Trophoblast cell (in vitro differentiated cells and primary cell): ENCODE measurements around the gene VAMP7.

Experiments used
- DNase-seq, 2 donors: peaks; one replicate each; pipeline ENCODE4 v3.0.0-alpha.2; 2016
- H2AFZ ChIP-seq: 2 replicates; pipeline ENCODE4 v1.6.1; 2013; ENCODE audit warnings: low read length, moderate library complexity, mild to moderate bottlenecking; ENCODE audit not compliant: insufficient read depth, poor library complexity
- H2AK5ac ChIP-seq: 2 replicates; pipeline ENCODE4 v1.6.1; 2013; ENCODE audit warnings: mild to moderate bottlenecking, low read length
- H2BK120ac ChIP-seq: 2 replicates; pipeline ENCODE4 v1.6.1; 2013; ENCODE audit warnings: low read length, mild to moderate bottlenecking, moderate library complexity; ENCODE audit not compliant: insufficient read depth, poor library complexity
- H2BK12ac ChIP-seq: 2 replicates; pipeline ENCODE4 v1.6.1; 2013; ENCODE audit warnings: mild to moderate bottlenecking, low read length, moderate library complexity
- H2BK5ac ChIP-seq: 2 replicates; pipeline ENCODE4 v1.6.1; 2013; ENCODE audit warnings: low read length, low read depth, moderate library complexity, mild to moderate bottlenecking; ENCODE audit not compliant: poor library complexity
- H3K14ac ChIP-seq: 2 replicates; pipeline ENCODE4 v1.6.1; 2013; ENCODE audit warnings: mild to moderate bottlenecking, low read length
- H3K18ac ChIP-seq: 2 replicates; pipeline ENCODE4 v1.6.1; 2013; ENCODE audit warnings: mild to moderate bottlenecking, low read length
- H3K23ac ChIP-seq: 2 replicates; pipeline ENCODE4 v1.6.1; 2013; ENCODE audit warnings: low read length
- H3K27ac ChIP-seq: 2 replicates; pipeline ENCODE4 v1.5.1; 2013; ENCODE audit warnings: low read depth, mild to moderate bottlenecking, inconsistent platforms, low read length, moderate library complexity
- H3K27me3 ChIP-seq: 2 replicates; pipeline ENCODE4 v1.6.1; 2013; ENCODE audit warnings: inconsistent platforms, mild to moderate bottlenecking, low read length, moderate library complexity; ENCODE audit not compliant: insufficient read depth
- H3K36me3 ChIP-seq, 2 experiments: 1 replicate in 1 of 2; 2 replicates in 1 of 2; pipeline ENCODE4 v1.6.1; 2013; ENCODE audit warnings: low read length in 2 of 2, mild to moderate bottlenecking in 2 of 2, moderate library complexity in 1 of 2; ENCODE audit not compliant: insufficient read depth in 2 of 2, control insufficient read depth in 1 of 2
- H3K4ac ChIP-seq: 2 replicates; pipeline ENCODE4 v1.6.1; 2013; ENCODE audit warnings: low read depth, mild to moderate bottlenecking, low read length, moderate library complexity
- H3K4me1 ChIP-seq, 2 experiments: 1 replicate in 1 of 2; 2 replicates in 1 of 2; pipeline ENCODE4 v1.6.1; 2013; ENCODE audit warnings: low read length in 2 of 2, mild to moderate bottlenecking in 2 of 2, moderate library complexity in 1 of 2; ENCODE audit not compliant: insufficient read depth in 2 of 2, control insufficient read depth in 1 of 2
- H3K4me2 ChIP-seq: 2 replicates; pipeline ENCODE4 v1.6.1; 2013; ENCODE audit warnings: inconsistent platforms, mild to moderate bottlenecking, low read length, moderate library complexity
- H3K4me3 ChIP-seq: 2 replicates; pipeline ENCODE4 v1.5.1; 2013; ENCODE audit warnings: mild to moderate bottlenecking, low read depth, low read length, inconsistent platforms
- H3K79me1 ChIP-seq: one replicate; pipeline ENCODE4 v1.6.1; 2013; ENCODE audit warnings: low read length
- H3K79me2 ChIP-seq: 2 replicates; pipeline ENCODE4 v1.6.1; 2013; ENCODE audit warnings: low read length, mild to moderate bottlenecking; ENCODE audit not compliant: control insufficient read depth, insufficient read depth, poor library complexity
- H3K9ac ChIP-seq: 2 replicates; pipeline ENCODE4 v1.6.1; 2013; ENCODE audit warnings: mild to moderate bottlenecking, low read length
- H3K9me3 ChIP-seq: 2 replicates; pipeline ENCODE4 v1.6.1; 2013; ENCODE audit warnings: low read depth, mild to moderate bottlenecking, control low read depth, inconsistent platforms, low read length; ENCODE audit not compliant: insufficient read depth
- H4K12ac ChIP-seq: 2 replicates; pipeline ENCODE4 v1.6.1; 2013; ENCODE audit warnings: low read depth, mild to moderate bottlenecking, low read length, moderate library complexity
- H4K8ac ChIP-seq: 2 replicates; pipeline ENCODE4 v1.6.1; 2013; ENCODE audit warnings: low read depth, mild to moderate bottlenecking, low read length, moderate library complexity
- H4K91ac ChIP-seq: one replicate; pipeline ENCODE4 v1.6.1; 2013; ENCODE audit warnings: low read depth, mild to moderate bottlenecking, low read length, moderate library complexity
- WGBS: extraction: QIAGEN DNeasy Blood & Tissue Kit; methylation state at CpG from one replicate; pipeline ENCODE4 v1.1.7; 2013; ENCODE audit warnings: missing lambda C conversion rate; ENCODE audit not compliant: insufficient read length, insufficient coverage; ENCODE audit errors: extremely low coverage; 5-methylcytosine and 5-hydroxymethylcytosine counted together

VAMP7 gene

GRCh38 chrX:155873188-155873587 is 8.0 kb upstream of the VAMP7 start:
- H3K79me2 ChIP-seq = no peaks in the 10 kb centered on the region
- H4K91ac ChIP-seq = no peak overlapping the region
- no peak overlapping the region for H2BK5ac ChIP-seq
- peaks cover 3% of the 10 kb centered on the region for H3K9me3 ChIP-seq
- no peaks in the 10 kb centered on the region for H3K79me1 ChIP-seq
- no peak overlapping the region for H2AK5ac ChIP-seq
- DNase-seq = no peak
- no peak overlapping the region for H4K12ac ChIP-seq
- no peak overlapping the region for H3K18ac ChIP-seq
- no peak overlapping the region for H3K23ac ChIP-seq
- H3K4me1 ChIP-seq = no peaks in the 10 kb centered on the region
- no peak overlapping the region for H4K8ac ChIP-seq
- no peak overlapping the region for H3K27ac ChIP-seq
- H3K4me2 ChIP-seq = no peak overlapping the region
- H3K4ac ChIP-seq = no peak overlapping the region
- no peaks in the 10 kb centered on the region for H3K27me3 ChIP-seq
- no peaks in the 10 kb centered on the region for H3K36me3 ChIP-seq
- no CpG with 5 or more reads among the region's 5 CpGs for WGBS
- H3K9ac ChIP-seq = no peak overlapping the region
- no peak overlapping the region for H3K14ac ChIP-seq
- no peak overlapping the region for H3K4me3 ChIP-seq
- H2BK12ac ChIP-seq = no peak overlapping the region
- no peak overlapping the region for H2AFZ ChIP-seq
- H2BK120ac ChIP-seq = no peak overlapping the region

GRCh38 chrX:155874571-155875244 is 6.4 kb upstream of the VAMP7 start:
- no peak overlapping the region for H3K4ac ChIP-seq
- no peak overlapping the region for H3K18ac ChIP-seq
- no peaks in the 10 kb centered on the region for H3K79me2 ChIP-seq
- H4K12ac ChIP-seq = no peak overlapping the region
- H2BK5ac ChIP-seq = no peak overlapping the region
- H3K36me3 ChIP-seq = no peaks in the 10 kb centered on the region
- H3K79me1 ChIP-seq = no peaks in the 10 kb centered on the region
- no peak overlapping the region for H2AFZ ChIP-seq
- no peak overlapping the region for H3K23ac ChIP-seq
- no peaks in the 10 kb centered on the region for H3K27me3 ChIP-seq
- no peak overlapping the region for H3K27ac ChIP-seq
- no peak overlapping the region for H3K14ac ChIP-seq
- no peak overlapping the region for H3K9ac ChIP-seq
- H4K91ac ChIP-seq = no peak overlapping the region
- no CpG with 5 or more reads among the region's 31 CpGs for WGBS
- no peak overlapping the region for H3K4me2 ChIP-seq
- peak in 1 of 2 donors; percentile 24 for DNase-seq
- peaks cover 3% of the 10 kb centered on the region for H3K9me3 ChIP-seq
- H2BK12ac ChIP-seq = no peak overlapping the region
- H2AK5ac ChIP-seq = no peak overlapping the region
- no peaks in the 10 kb centered on the region for H3K4me1 ChIP-seq
- no peak overlapping the region for H3K4me3 ChIP-seq
- no peak overlapping the region for H4K8ac ChIP-seq
- H2BK120ac ChIP-seq = no peak overlapping the region

- no peaks in the 10 kb centered on the region for H3K27me3 ChIP-seq
- H4K8ac ChIP-seq = no peak overlapping the region
- no peak overlapping the region for H2BK5ac ChIP-seq
- peaks cover 2% of the 10 kb centered on the region for H3K79me2 ChIP-seq
- no peak overlapping the region for H2BK120ac ChIP-seq
- H3K9me3 ChIP-seq = peaks cover 12% of the 10 kb centered on the region
- H3K9ac ChIP-seq = no peak overlapping the region
- H4K91ac ChIP-seq = no peak overlapping the region
- no peak overlapping the region for H3K23ac ChIP-seq
- no peak overlapping the region for H3K18ac ChIP-seq
- WGBS = no CpG with 5 or more reads among the region's 3 CpGs
- peaks cover 6% of the 10 kb centered on the region for H3K79me1 ChIP-seq
- H3K36me3 ChIP-seq = no peaks in the 10 kb centered on the region
- H3K4me2 ChIP-seq = no peak overlapping the region
- no peaks in the 10 kb centered on the region for H3K4me1 ChIP-seq
- no peak for DNase-seq
- H3K4ac ChIP-seq = no peak overlapping the region
- no peak overlapping the region for H3K14ac ChIP-seq
- no peak overlapping the region for H3K4me3 ChIP-seq
- H2AFZ ChIP-seq = no peak overlapping the region
- no peak overlapping the region for H2AK5ac ChIP-seq
- no peak overlapping the region for H2BK12ac ChIP-seq
- H4K12ac ChIP-seq = no peak overlapping the region
- H3K27ac ChIP-seq = no peak overlapping the region
Measured at GRCh38 chrX:155876704-155877103, 4.4 kb upstream of the VAMP7 start.

- Histone ChIP-seq H2AFZ (no peak overlapping the region), H3K14ac (no peak overlapping the region), H3K79me2 (peaks cover 2% of the 10 kb centered on the region), H3K18ac (no peak overlapping the region), H3K27ac (no peak overlapping the region), H3K4ac (no peak overlapping the region), H3K4me1 (no peaks in the 10 kb centered on the region), H2BK12ac (no peak overlapping the region), H3K27me3 (no peaks in the 10 kb centered on the region), H3K9ac (no peak overlapping the region), H4K12ac (no peak overlapping the region), H4K8ac (no peak overlapping the region), H2BK120ac (no peak overlapping the region), H3K4me2 (no peak overlapping the region), H2BK5ac (no peak overlapping the region), H3K79me1 (peaks cover 6% of the 10 kb centered on the region), H3K36me3 (no peaks in the 10 kb centered on the region), H3K23ac (no peak overlapping the region), H3K9me3 (peaks cover 12% of the 10 kb centered on the region), H4K91ac (no peak overlapping the region), H3K4me3 (no peak overlapping the region), H2AK5ac (no peak overlapping the region)
- WGBS = no CpG with 5 or more reads among the region's 1 CpG
- no peak for DNase-seq
Measured at GRCh38 chrX:155877288-155877687, 3.9 kb upstream of the VAMP7 start.
